Brain microvascular endothelial cell (primary cell): ENCODE results near the gene CFAP53.
A peak's percentile ranks its signal among the peaks of the same experiment; 100 is the strongest.

Experiments
- DNase-seq: peaks from one replicate; pipeline ENCODE4 v3.0.0-alpha.2; 2020
- H3K27ac ChIP-seq: fragments of 250-450 bp; sonication (Bioruptor Pico); 2 replicates; pipeline ENCODE4 v1.5.1; 2020; ENCODE audit warnings: mild to moderate bottlenecking, moderate library complexity
- H3K27me3 ChIP-seq: fragments of 250-450 bp; sonication (Bioruptor Pico); replicated peaks from 2 replicates; pipeline ENCODE4 v1.5.1; 2020; ENCODE audit warnings: mild to moderate bottlenecking
- H3K36me3 ChIP-seq: fragments of 250-450 bp; sonication (Bioruptor Pico); replicated peaks from 2 replicates; pipeline ENCODE4 v1.5.1; 2020; ENCODE audit warnings: mild to moderate bottlenecking
- H3K4me3 ChIP-seq: 2 replicates; pipeline ENCODE4 v1.5.1; 2011; ENCODE audit warnings: low read depth, mild to moderate bottlenecking, control low read depth, low read length, moderate library complexity
- in situ Hi-C: cut with HindIII; loops from 2 replicates; pipeline ENCODE4 v1.10.0; 2017; ENCODE audit warnings: low sequenced_read_pairs, low pct_ligation_motif_present
- TF ChIP-seq, protein P1 (sequence below): IDR thresholded peaks from 2 replicates; pipeline ENCODE4 v1.5.1; 2011; ENCODE audit warnings: low read depth, mild to moderate bottlenecking, moderate library complexity, low read length, control low read depth, inconsistent platforms; ENCODE audit errors: missing control alignments

Gene CFAP53

GRCh38 chr18:50190926-50191325 lies 75.4 kb downstream of the CFAP53 start:
- in situ Hi-C loops, result no loop called here
- no peak for DNase-seq
- TF ChIP-seq, protein P1, sequence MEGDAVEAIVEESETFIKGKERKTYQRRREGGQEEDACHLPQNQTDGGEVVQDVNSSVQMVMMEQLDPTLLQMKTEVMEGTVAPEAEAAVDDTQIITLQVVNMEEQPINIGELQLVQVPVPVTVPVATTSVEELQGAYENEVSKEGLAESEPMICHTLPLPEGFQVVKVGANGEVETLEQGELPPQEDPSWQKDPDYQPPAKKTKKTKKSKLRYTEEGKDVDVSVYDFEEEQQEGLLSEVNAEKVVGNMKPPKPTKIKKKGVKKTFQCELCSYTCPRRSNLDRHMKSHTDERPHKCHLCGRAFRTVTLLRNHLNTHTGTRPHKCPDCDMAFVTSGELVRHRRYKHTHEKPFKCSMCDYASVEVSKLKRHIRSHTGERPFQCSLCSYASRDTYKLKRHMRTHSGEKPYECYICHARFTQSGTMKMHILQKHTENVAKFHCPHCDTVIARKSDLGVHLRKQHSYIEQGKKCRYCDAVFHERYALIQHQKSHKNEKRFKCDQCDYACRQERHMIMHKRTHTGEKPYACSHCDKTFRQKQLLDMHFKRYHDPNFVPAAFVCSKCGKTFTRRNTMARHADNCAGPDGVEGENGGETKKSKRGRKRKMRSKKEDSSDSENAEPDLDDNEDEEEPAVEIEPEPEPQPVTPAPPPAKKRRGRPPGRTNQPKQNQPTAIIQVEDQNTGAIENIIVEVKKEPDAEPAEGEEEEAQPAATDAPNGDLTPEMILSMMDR, result no peak
- H3K27me3 ChIP-seq, result peaks cover 43% of the 10 kb centered on the region
- H3K36me3 ChIP-seq, result no peaks in the 10 kb centered on the region
- no peak overlapping the region for H3K4me3 ChIP-seq
- no peak overlapping the region for H3K27ac ChIP-seq

DNA sequence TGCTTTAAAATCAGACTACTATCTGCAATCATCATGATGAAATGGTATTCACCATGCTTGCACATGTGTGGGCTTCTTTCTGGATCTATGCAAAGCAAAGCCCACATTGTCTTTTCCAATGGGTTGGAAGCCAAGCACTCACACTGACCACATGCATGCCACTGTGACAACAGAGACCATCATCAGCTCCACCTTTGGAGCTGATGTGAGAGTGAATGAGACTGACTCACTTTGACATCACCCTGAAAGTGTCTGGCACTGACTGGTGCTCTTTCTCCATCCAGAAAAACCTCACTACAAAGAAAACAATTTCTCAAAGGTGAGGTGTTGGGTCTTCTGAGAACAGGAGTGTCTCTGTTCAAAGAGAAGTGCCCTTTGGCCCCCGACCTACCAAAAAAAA lies 76.1 kb downstream of the CFAP53 start:
- H3K27me3 ChIP-seq, result peaks cover 36% of the 10 kb centered on the region
- TF ChIP-seq, protein P1, result no peak
- DNase-seq, result peak; percentile 2
- H3K4me3 ChIP-seq, result no peak overlapping the region
- in situ Hi-C loops, result no loop called here
- no peak overlapping the region for H3K27ac ChIP-seq
- H3K36me3 ChIP-seq, result no peaks in the 10 kb centered on the region

GRCh38 chr18:50189160-50189559 lies 77.1 kb downstream of the CFAP53 start:
- DNase-seq, result no peak
- peaks cover 25% of the 10 kb centered on the region for H3K27me3 ChIP-seq
- H3K4me3 ChIP-seq, result no peak overlapping the region
- TF ChIP-seq, protein P1, result no peak
- in situ Hi-C loops, result no loop called here
- H3K36me3 ChIP-seq, result no peaks in the 10 kb centered on the region
- no peak overlapping the region for H3K27ac ChIP-seq

DNA sequence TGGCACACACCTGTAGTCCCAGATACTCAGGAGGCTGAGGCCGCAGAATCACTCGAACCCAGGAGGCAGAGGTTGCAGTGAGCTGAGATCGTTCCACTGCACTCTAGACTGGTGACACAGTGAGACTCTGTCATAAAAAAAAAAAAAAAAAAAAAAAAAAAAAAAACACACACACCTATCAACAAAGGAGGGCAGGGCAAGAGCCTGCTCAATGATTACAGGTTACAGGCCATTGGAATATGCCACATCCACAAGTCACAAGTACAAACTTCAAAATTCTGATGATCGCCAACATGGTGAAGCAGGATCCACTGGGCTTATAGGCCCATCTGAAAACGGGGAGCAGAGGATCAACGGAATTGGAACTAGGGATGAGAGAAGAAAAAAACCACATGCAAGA lies 77.6 kb downstream of the CFAP53 start:
- Histone ChIP-seq H3K4me3 (no peak overlapping the region), H3K27ac (no peak overlapping the region), H3K27me3 (peaks cover 20% of the 10 kb centered on the region), H3K36me3 (no peaks in the 10 kb centered on the region)
- TF ChIP-seq, protein P1, result no peak
- in situ Hi-C loops, result no loop called here
- no peak for DNase-seq

DNA sequence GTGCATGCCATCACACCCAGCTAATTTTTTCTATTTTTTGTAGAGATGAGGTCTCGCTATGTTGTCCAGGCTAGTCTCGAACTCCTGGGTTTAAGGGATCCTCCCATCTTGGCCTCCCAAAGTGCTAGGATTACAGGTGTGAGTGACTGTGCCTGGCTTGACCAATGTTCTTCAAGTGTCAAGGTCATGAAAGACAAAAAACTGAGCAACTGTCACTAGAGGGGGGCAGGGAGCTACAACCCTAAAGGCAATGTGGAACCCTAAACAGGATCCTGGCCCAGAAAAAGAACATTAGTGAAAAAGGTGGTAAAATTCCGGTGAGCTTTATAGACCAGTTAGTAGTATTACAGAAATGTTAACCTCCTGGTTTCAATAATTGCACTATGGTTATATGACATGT lies 78.6 kb downstream of the CFAP53 start:
- in situ Hi-C loops, result no loop called here
- H3K4me3 ChIP-seq, result no peak overlapping the region
- peaks cover 10% of the 10 kb centered on the region for H3K27me3 ChIP-seq
- H3K27ac ChIP-seq, result no peak overlapping the region
- H3K36me3 ChIP-seq, result no peaks in the 10 kb centered on the region
- no peak for DNase-seq
- TF ChIP-seq, protein P1, result no peak

DNA sequence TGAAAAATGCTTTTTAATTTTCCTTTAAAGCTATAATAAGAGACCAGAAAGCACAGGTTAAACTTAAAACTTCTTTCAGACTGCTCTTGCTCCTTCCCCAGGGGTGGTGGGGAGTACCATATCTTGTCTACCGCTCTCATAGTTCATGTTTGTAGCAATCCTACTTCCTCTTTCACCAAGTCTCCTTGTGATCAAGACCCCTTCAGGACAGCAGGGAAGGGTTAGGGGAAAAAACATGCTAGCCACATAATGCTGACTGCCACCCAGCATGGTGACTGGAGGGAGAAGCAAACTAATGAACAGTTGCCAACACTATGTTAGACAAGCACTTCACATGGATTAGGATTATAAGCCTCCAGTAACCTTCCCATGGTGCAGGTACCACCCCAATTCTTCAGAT lies 79.9 kb downstream of the CFAP53 start:
- in situ Hi-C loops, result no loop called here
- Histone ChIP-seq H3K36me3 (no peaks in the 10 kb centered on the region), H3K4me3 (no peak overlapping the region), H3K27ac (no peak overlapping the region), H3K27me3 (peaks cover 3% of the 10 kb centered on the region)
- no peak for DNase-seq
- TF ChIP-seq, protein P1, result no peak
